Left lobe of liver (tissue), 2 donors: Measurements from ENCODE around the gene ZNF536. TPM values are rescaled to one million over a fixed set of nuclear protein-coding genes. Genes with fewer than 3 reads are reported as not detected.

Experiments
- ATAC-seq: fragments of 200-7000 bp; cut with Tn5 transposase; one replicate; pipeline ENCODE4 v1.9.1; 2020; ENCODE audit warnings: mild to moderate bottlenecking, moderate library complexity
- DNase-seq: peaks from one replicate; pipeline ENCODE4 v3.0.0-alpha.2; 2020; ENCODE audit warnings: low spot score
- total RNA-seq: library from RNA; stranded (reverse); gene quantifications from one replicate; pipeline ENCODE4 v1.2.1, GENCODE V29; 2021
- donor health status: DM: no; HTN: no; CAD: no; lungs with moderate emphysema.
- donor health status: DM: no; HTN: yes; CAD: no.

The ZNF536 gene
- not detected for total RNA-seq

- no peak for ATAC-seq
- DNase-seq, result no peak
Measured at GRCh38 chr19:30371960-30372824, at the start of gene ZNF536. ZNF536 (plus strand) TSS chr19:30372384; CDS start chr19:30443563, 71,179 bp downstream.

- DNase-seq, result peak; percentile 19
- no peak for ATAC-seq
Measured at GRCh38 chr19:30322641-30323320, 49.4 kb upstream of the ZNF536 start.

GRCh38 chr19:30323904-30324303 is 48.3 kb upstream of the ZNF536 start:
- no peak for DNase-seq
- ATAC-seq, result no peak

GRCh38 chr19:30324982-30325381 is 47.2 kb upstream of the ZNF536 start:
- DNase-seq (peak; percentile 16), ATAC-seq (no peak)

GRCh38 chr19:30325676-30326392 is 46.4 kb upstream of the ZNF536 start:
- ATAC-seq, result no peak

GRCh38 chr19:30326393-30326710 is 45.8 kb upstream of the ZNF536 start:
- ATAC-seq (no peak), DNase-seq (no peak)

More at GRCh38 chr19:30325676-30326392, 46.4 kb upstream of the ZNF536 start:
- DNase-seq, result no peak

GRCh38 chr19:30327331-30327730 is 44.9 kb upstream of the ZNF536 start:
- ATAC-seq (no peak), DNase-seq (no peak)

GRCh38 chr19:30328096-30328495 is 44.1 kb upstream of the ZNF536 start:
- DNase-seq (no peak), ATAC-seq (no peak)

GRCh38 chr19:30330266-30330665 is 41.9 kb upstream of the ZNF536 start:
- ATAC-seq, result no peak
- no peak for DNase-seq

GRCh38 chr19:30332445-30333234 is 39.5 kb upstream of the ZNF536 start:
- DNase-seq, result no peak
- ATAC-seq, result no peak

- DNase-seq, result no peak
- ATAC-seq, result no peak
Measured at GRCh38 chr19:30333291-30334065, 38.7 kb upstream of the ZNF536 start.

- DNase-seq (peak; percentile 32), ATAC-seq (no peak)
Measured at GRCh38 chr19:30334841-30335240, 37.3 kb upstream of the ZNF536 start.

GRCh38 chr19:30335306-30335886 is 36.8 kb upstream of the ZNF536 start:
- ATAC-seq (no peak), DNase-seq (peak; percentile 30)

- DNase-seq (peak; percentile 16), ATAC-seq (no peak)
Measured at GRCh38 chr19:30336290-30336689, 35.9 kb upstream of the ZNF536 start.

- DNase-seq (no peak), ATAC-seq (no peak)
Measured at GRCh38 chr19:30338041-30338456, 34.1 kb upstream of the ZNF536 start.

- peak; percentile 22 for DNase-seq
- ATAC-seq, result no peak
Measured at GRCh38 chr19:30338878-30339623, 33.1 kb upstream of the ZNF536 start.

- peak; percentile 22 for DNase-seq
- no peak for ATAC-seq
Measured at GRCh38 chr19:30339624-30340525, 32.3 kb upstream of the ZNF536 start.
